SK-N-SH treated with all-trans-retinoic acid at 6 μM for 48 hours (cell line): ENCODE measurements around the gene SOX10.

Source experiments
- ATAC-seq: fragments of 200-7000 bp; cut with Tn5 transposase; 3 replicates; pipeline ENCODE4 v1.9.1; 2020; ENCODE audit warnings: mild to moderate bottlenecking, moderate library complexity
- ARNTL ChIP-seq: fragments of 450-650 bp; formaldehyde crosslinking; IDR thresholded peaks from 2 replicates; pipeline ENCODE4 v1.5.0; 2020; ENCODE audit warnings: low read depth, mild to moderate bottlenecking, moderate library complexity, borderline replicate concordance
- BACH2 ChIP-seq: fragments of 250-450 bp; sonication (Bioruptor Pico); IDR thresholded peaks from 2 replicates; pipeline ENCODE4 v1.9.0; 2021; ENCODE audit warnings: mild to moderate bottlenecking, borderline replicate concordance
- CREB5 ChIP-seq: fragments of 250-450 bp; sonication (Bioruptor Pico); IDR thresholded peaks from 2 replicates; pipeline ENCODE4 v1.5.1; 2020; ENCODE audit warnings: low read depth, mild to moderate bottlenecking, moderate library complexity
- CSDC2 ChIP-seq: fragments of 250-450 bp; sonication (Bioruptor Pico); IDR thresholded peaks from 2 replicates; pipeline ENCODE4 v1.5.0; 2020; ENCODE audit warnings: mild to moderate bottlenecking, moderate library complexity
- CSRNP3 ChIP-seq: fragments of 250-450 bp; sonication (Bioruptor Pico); IDR thresholded peaks from 2 replicates; pipeline ENCODE4 v1.5.1; 2021; ENCODE audit warnings: mild to moderate bottlenecking, moderate library complexity
- GLIS3 ChIP-seq: fragments of 250-450 bp; sonication (Bioruptor Pico); IDR thresholded peaks from 2 replicates; pipeline ENCODE4 v1.5.0; 2020; ENCODE audit warnings: mild to moderate bottlenecking, moderate library complexity
- ISL1 ChIP-seq: fragments of 250-450 bp; sonication (Bioruptor Pico); IDR thresholded peaks from 2 replicates; pipeline ENCODE4 v2.1.2; 2022; ENCODE audit warnings: mild to moderate bottlenecking, moderate library complexity
- OSR1 ChIP-seq: fragments of 250-450 bp; sonication (Bioruptor Pico); IDR thresholded peaks from 2 replicates; pipeline ENCODE4 v1.8.0; 2022; ENCODE audit warnings: moderate library complexity, mild to moderate bottlenecking, inconsistent platforms
- PPARA ChIP-seq: fragments of 250-450 bp; sonication (Bioruptor Pico); IDR thresholded peaks from 2 replicates; pipeline ENCODE4 v1.5.0; 2020; ENCODE audit warnings: mild to moderate bottlenecking, borderline replicate concordance
- RARB ChIP-seq: fragments of 250-450 bp; sonication (Bioruptor Pico); IDR thresholded peaks from 2 replicates; pipeline ENCODE4 v1.8.0; 2021; ENCODE audit warnings: mild to moderate bottlenecking, moderate library complexity
- SNAI2 ChIP-seq: fragments of 250-450 bp; sonication (Bioruptor Pico); IDR thresholded peaks from 2 replicates; pipeline ENCODE4 v1.5.0; 2020; ENCODE audit warnings: mild to moderate bottlenecking, moderate library complexity
- TCF4 ChIP-seq: fragments of 250-450 bp; sonication (Bioruptor Pico); IDR thresholded peaks from 2 replicates; pipeline ENCODE4 v1.8.0; 2021; ENCODE audit warnings: mild to moderate bottlenecking, moderate library complexity, borderline replicate concordance
- TOX ChIP-seq: fragments of 250-450 bp; sonication (Bioruptor Pico); IDR thresholded peaks from 2 replicates; pipeline ENCODE4 v1.8.0; 2021; ENCODE audit warnings: mild to moderate bottlenecking, moderate library complexity, borderline replicate concordance
- ZC3H10 ChIP-seq: fragments of 250-450 bp; sonication (Bioruptor Pico); IDR thresholded peaks from 2 replicates; pipeline ENCODE4 v1.5.1; 2021; ENCODE audit warnings: mild to moderate bottlenecking, moderate library complexity
- ZFP3 ChIP-seq: fragments of 250-450 bp; sonication (Bioruptor Pico); IDR thresholded peaks from 2 replicates; pipeline ENCODE4 v1.5.0; 2020; ENCODE audit warnings: mild to moderate bottlenecking, moderate library complexity
- ZFP30 ChIP-seq: fragments of 450-650 bp; formaldehyde crosslinking; IDR thresholded peaks from 2 replicates; pipeline ENCODE4 v1.5.0; 2022; ENCODE audit warnings: mild to moderate bottlenecking, moderate library complexity
- ZNF70 ChIP-seq: fragments of 450-650 bp; formaldehyde crosslinking; IDR thresholded peaks from 2 replicates; pipeline ENCODE4 v1.5.0; 2020; ENCODE audit warnings: mild to moderate bottlenecking, moderate library complexity
- TF ChIP-seq, protein P1 (sequence below): fragments of 250-450 bp; sonication (Bioruptor Pico); IDR thresholded peaks from 2 replicates; pipeline ENCODE4 v1.8.0; 2021; ENCODE audit warnings: low read depth, mild to moderate bottlenecking, moderate library complexity, borderline replicate concordance

The SOX10 gene

DNA sequence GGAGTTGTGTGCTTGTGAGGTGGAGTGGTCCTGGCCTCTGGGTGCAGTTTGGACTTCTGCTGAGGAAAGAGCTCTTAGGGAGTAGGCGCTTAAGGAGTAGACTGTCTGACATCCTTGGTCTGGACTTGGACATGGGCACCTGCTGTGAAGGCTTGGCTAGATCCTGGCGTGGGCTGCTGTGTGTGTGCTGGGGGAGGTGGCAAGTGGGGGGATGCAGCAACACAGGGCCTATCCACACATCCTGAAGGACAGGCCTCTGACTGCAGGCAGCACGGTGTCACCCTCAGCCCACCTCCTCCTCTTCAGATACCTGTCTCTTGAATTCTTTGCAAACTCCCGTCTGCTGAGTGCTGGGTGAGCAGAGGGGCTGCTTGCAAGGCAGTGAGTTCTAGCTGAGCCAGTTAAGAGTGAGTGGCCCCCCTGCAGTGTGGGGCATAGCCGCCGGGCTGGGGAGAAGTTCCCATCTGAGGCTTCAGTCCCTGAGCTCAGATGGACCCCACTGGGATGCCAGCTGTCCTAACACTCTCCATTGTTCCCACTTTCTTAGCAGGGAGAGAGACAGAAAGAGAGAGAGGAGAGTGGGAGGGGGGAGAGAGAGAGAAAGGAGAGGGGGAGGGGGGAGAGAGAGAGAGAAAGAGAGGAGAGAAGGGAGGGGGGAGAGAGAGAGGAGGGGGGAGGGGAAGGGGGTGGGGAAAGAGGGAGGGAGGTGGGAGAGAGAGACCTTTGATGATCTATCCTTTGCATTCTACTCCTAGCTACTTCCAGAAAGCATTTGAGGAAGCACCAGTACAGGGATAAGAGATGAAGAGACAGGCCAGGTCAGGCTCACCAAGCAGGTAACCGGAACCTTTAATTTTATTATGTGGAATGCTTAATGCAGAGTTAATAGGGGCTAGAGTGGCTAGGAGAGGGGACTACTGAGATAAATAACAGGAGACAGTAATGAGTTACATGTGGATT is 12.6 kb downstream of the SOX10 start:
- TF ChIP-seq CREB5 (CRISPR knock-in tag) (no peak), ZNF70 (CRISPR knock-in tag) (peak; percentile 82)
- TF ChIP-seq, all 23 proteins: peak for 1
- no peak for ATAC-seq

DNA sequence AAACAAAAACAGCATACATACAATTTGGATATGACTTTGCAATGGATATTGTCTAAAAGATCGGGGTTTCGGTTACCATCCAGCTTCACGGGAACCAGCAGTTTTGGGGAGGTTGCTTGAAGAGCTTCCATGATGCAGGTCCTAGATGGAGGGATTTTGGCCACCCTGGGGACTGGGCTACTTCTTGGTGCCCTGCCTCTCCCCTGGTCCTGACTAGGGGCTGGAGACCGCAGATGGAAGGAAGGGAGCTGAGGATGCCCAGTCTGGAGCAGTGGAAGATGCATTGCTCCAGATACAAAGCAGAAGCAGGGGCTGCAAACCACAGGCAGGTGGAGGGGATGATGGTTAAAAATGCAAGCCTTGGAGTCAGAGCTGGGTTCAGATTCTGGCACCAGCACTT is 13.5 kb downstream of the SOX10 start:
- ATAC-seq = no peak
- TF ChIP-seq, protein P1, sequence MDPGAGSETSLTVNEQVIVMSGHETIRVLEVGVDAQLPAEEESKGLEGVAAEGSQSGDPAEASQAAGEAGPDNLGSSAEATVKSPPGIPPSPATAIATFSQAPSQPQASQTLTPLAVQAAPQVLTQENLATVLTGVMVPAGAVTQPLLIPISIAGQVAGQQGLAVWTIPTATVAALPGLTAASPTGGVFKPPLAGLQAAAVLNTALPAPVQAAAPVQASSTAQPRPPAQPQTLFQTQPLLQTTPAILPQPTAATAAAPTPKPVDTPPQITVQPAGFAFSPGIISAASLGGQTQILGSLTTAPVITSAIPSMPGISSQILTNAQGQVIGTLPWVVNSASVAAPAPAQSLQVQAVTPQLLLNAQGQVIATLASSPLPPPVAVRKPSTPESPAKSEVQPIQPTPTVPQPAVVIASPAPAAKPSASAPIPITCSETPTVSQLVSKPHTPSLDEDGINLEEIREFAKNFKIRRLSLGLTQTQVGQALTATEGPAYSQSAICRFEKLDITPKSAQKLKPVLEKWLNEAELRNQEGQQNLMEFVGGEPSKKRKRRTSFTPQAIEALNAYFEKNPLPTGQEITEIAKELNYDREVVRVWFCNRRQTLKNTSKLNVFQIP (CRISPR knock-in tag) = no peak
- no peak for TF ChIP-seq ZFP30
- TF ChIP-seq CREB5 (CRISPR knock-in tag) = no peak
- TF ChIP-seq CSRNP3 = no peak
- TF ChIP-seq ZFP3 = no peak
- no peak for TF ChIP-seq ZNF70 (CRISPR knock-in tag)
- TF ChIP-seq PPARA (CRISPR knock-in tag) = no peak
- TF ChIP-seq TCF4 = no peak
- no peak for TF ChIP-seq SNAI2
- no peak for TF ChIP-seq ZC3H10 (CRISPR knock-in tag)
- no peak for TF ChIP-seq CSDC2 (CRISPR knock-in tag)
- TF ChIP-seq OSR1 = no peak

- no peak for ATAC-seq
- TF ChIP-seq ZNF70 (CRISPR knock-in tag) = no peak
- no peak for TF ChIP-seq ISL1
- TF ChIP-seq ZFP30 = no peak
- no peak for TF ChIP-seq RARB (CRISPR knock-in tag)
- TF ChIP-seq TOX (CRISPR knock-in tag) = no peak
- TF ChIP-seq SNAI2 = no peak
- TF ChIP-seq CSRNP3 = no peak
- TF ChIP-seq BACH2 = no peak
- TF ChIP-seq ARNTL (CRISPR knock-in tag) = no peak
Measured at GRCh38 chr22:37968452-37969251, 15.7 kb downstream of the SOX10 start.

- no peak for TF ChIP-seq GLIS3
- no peak for TF ChIP-seq RARB (CRISPR knock-in tag)
- no peak for TF ChIP-seq TOX (CRISPR knock-in tag)
- no peak for TF ChIP-seq ZNF70 (CRISPR knock-in tag)
- TF ChIP-seq CREB5 (CRISPR knock-in tag) = no peak
Measured at GRCh38 chr22:37967637-37968451, 16.5 kb downstream of the SOX10 start.

More at GRCh38 chr22:37967637-37968451, 16.5 kb downstream of the SOX10 start:
- no peak for ATAC-seq
